ENCODE measurements around the gene LSM7.
A peak's percentile ranks its signal among the peaks of the same experiment; 100 is the strongest.

The LSM7 gene

GRCh38 chr19:2306971-2307370 is 21.4 kb downstream of the LSM7 start:
- in situ Hi-C loops (cut with HindIII; ENCODE audit: low pct_ligation_motif_present, low sequenced_read_pairs), result no loop called here
- Histone ChIP-seq H3K36me3 (replicated peaks) (no peaks in the 10 kb centered on the region), H3K4me3 (ENCODE audit: low read depth, low read length) (no peak overlapping the region), H3K27ac (no peak overlapping the region), H3K27me3 (replicated peaks) (peaks cover 33% of the 10 kb centered on the region)
- DNase-seq, result no peak
- TF ChIP-seq, protein P1, sequence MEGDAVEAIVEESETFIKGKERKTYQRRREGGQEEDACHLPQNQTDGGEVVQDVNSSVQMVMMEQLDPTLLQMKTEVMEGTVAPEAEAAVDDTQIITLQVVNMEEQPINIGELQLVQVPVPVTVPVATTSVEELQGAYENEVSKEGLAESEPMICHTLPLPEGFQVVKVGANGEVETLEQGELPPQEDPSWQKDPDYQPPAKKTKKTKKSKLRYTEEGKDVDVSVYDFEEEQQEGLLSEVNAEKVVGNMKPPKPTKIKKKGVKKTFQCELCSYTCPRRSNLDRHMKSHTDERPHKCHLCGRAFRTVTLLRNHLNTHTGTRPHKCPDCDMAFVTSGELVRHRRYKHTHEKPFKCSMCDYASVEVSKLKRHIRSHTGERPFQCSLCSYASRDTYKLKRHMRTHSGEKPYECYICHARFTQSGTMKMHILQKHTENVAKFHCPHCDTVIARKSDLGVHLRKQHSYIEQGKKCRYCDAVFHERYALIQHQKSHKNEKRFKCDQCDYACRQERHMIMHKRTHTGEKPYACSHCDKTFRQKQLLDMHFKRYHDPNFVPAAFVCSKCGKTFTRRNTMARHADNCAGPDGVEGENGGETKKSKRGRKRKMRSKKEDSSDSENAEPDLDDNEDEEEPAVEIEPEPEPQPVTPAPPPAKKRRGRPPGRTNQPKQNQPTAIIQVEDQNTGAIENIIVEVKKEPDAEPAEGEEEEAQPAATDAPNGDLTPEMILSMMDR (IDR thresholded peaks at IDR 0.05; ENCODE audit: low read depth, low read length, missing control alignments), result no peak

GRCh38 chr19:2306281-2306806 is 22.0 kb downstream of the LSM7 start:
- H3K27ac ChIP-seq, result no peak overlapping the region
- peaks cover 33% of the 10 kb centered on the region for H3K27me3 ChIP-seq (replicated peaks)
- TF ChIP-seq, protein P1 (IDR thresholded peaks at IDR 0.05; ENCODE audit: low read depth, low read length, missing control alignments), result no peak
- H3K36me3 ChIP-seq (replicated peaks), result no peaks in the 10 kb centered on the region
- DNase-seq, result no peak
- no peak overlapping the region for H3K4me3 ChIP-seq (ENCODE audit: low read depth, low read length)
- in situ Hi-C loops (cut with HindIII; ENCODE audit: low pct_ligation_motif_present, low sequenced_read_pairs), result no loop called here

- Histone ChIP-seq H3K27me3 (replicated peaks) (peaks cover 33% of the 10 kb centered on the region), H3K36me3 (replicated peaks) (no peaks in the 10 kb centered on the region), H3K27ac (no peak overlapping the region), H3K4me3 (ENCODE audit: low read depth, low read length) (no peak overlapping the region)
- in situ Hi-C loops (cut with HindIII; ENCODE audit: low pct_ligation_motif_present, low sequenced_read_pairs), result no loop called here
- DNase-seq, result no peak
- TF ChIP-seq, protein P1 (IDR thresholded peaks at IDR 0.05; ENCODE audit: low read depth, low read length, missing control alignments), result no peak
Observed at GRCh38 chr19:2305452-2306280, 22.7 kb downstream of the LSM7 start.

DNA sequence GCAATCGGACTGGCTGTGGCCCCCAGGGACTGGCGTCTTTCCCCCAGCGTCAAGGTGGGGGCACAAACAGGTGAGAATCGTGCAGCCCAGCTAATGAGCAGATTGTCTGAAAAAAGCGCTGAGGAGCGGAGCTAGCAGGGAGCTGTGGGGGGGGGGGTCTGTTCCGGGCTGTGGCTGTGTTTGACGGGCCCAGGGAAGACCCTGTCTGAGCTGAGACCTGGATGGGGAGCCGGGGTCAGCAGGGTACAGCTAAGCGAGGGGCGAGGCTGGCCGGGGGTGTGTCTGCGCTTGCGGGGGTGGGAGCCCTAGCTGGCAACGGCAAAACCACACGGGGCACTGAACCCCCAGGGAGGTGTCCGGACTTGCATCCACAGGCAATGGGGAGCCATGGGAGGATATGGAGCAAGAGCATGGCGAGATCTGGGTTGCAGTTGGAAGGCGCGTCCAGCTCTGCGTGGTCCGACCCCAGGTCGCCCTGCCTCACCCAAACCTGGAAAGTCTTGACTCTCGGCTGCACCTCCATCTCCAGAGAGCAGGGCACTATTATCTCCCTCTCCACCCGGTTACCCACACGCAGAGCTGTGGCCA is 25.1 kb downstream of the LSM7 start:
- Histone ChIP-seq H3K4me3 (ENCODE audit: low read depth, low read length) (no peak overlapping the region), H3K27me3 (replicated peaks) (peaks cover 31% of the 10 kb centered on the region), H3K27ac (no peak overlapping the region), H3K36me3 (replicated peaks) (no peaks in the 10 kb centered on the region)
- in situ Hi-C loops (cut with HindIII; ENCODE audit: low pct_ligation_motif_present, low sequenced_read_pairs), result no loop called here
- no peak for DNase-seq
- TF ChIP-seq, protein P1 (IDR thresholded peaks at IDR 0.05; ENCODE audit: low read depth, low read length, missing control alignments), result no peak

- TF ChIP-seq, protein P1 (IDR thresholded peaks at IDR 0.05; ENCODE audit: low read depth, low read length, missing control alignments), result no peak
- no peak overlapping the region for H3K4me3 ChIP-seq (ENCODE audit: low read depth, low read length)
- H3K36me3 ChIP-seq (replicated peaks), result no peaks in the 10 kb centered on the region
- DNase-seq, result peak; percentile 35
- H3K27ac ChIP-seq, result no peak overlapping the region
- peaks cover 26% of the 10 kb centered on the region for H3K27me3 ChIP-seq (replicated peaks)
- in situ Hi-C loops (cut with HindIII; ENCODE audit: low pct_ligation_motif_present, low sequenced_read_pairs), result no loop called here
Observed at GRCh38 chr19:2302319-2303210, 25.8 kb downstream of the LSM7 start.
